ENCODE data around the gene ERC2. TPM values are rescaled to one million over a fixed set of nuclear protein-coding genes. Genes with fewer than 3 reads are reported as not detected.

ERC2 gene
- total RNA-seq, 3 donors from 2014 or later, result 0.64 to 7.3 (median 1.3) TPM

GRCh38 chr3:55766753-55767152 lies 701.5 kb downstream of the ERC2 start:
- no peaks in the 10 kb centered on the region for H3K36me3 ChIP-seq
- intact Hi-C loops (cut with DNase I; ENCODE audit: low total_unique reads), result no loop called here
- DNase-seq (ENCODE audit: low spot score in 2 of 2), result no peak
- H3K4me1 ChIP-seq, result no peaks in the 10 kb centered on the region
- H3K27me3 ChIP-seq, result no peaks in the 10 kb centered on the region
- TF ChIP-seq, protein P1, sequence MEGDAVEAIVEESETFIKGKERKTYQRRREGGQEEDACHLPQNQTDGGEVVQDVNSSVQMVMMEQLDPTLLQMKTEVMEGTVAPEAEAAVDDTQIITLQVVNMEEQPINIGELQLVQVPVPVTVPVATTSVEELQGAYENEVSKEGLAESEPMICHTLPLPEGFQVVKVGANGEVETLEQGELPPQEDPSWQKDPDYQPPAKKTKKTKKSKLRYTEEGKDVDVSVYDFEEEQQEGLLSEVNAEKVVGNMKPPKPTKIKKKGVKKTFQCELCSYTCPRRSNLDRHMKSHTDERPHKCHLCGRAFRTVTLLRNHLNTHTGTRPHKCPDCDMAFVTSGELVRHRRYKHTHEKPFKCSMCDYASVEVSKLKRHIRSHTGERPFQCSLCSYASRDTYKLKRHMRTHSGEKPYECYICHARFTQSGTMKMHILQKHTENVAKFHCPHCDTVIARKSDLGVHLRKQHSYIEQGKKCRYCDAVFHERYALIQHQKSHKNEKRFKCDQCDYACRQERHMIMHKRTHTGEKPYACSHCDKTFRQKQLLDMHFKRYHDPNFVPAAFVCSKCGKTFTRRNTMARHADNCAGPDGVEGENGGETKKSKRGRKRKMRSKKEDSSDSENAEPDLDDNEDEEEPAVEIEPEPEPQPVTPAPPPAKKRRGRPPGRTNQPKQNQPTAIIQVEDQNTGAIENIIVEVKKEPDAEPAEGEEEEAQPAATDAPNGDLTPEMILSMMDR (IDR thresholded peaks at IDR 0.05), result no peak
- no peak for TF ChIP-seq POLR2AphosphoS5 (IDR thresholded peaks at IDR 0.05)
- no peak for TF ChIP-seq POLR2A (IDR thresholded peaks at IDR 0.05)
- no peak overlapping the region for H3K27ac ChIP-seq
- no peaks in the 10 kb centered on the region for H3K9me3 ChIP-seq
- no peak overlapping the region for H3K4me3 ChIP-seq

GRCh38 chr3:55765906-55766701 lies 702.2 kb downstream of the ERC2 start:
- Histone ChIP-seq H3K27ac (no peak overlapping the region), H3K4me3 (no peak overlapping the region), H3K27me3 (no peaks in the 10 kb centered on the region), H3K4me1 (no peaks in the 10 kb centered on the region), H3K36me3 (no peaks in the 10 kb centered on the region), H3K9me3 (no peaks in the 10 kb centered on the region)
- no peak for DNase-seq (ENCODE audit: low spot score in 2 of 2)
- TF ChIP-seq, protein P1 (IDR thresholded peaks at IDR 0.05), result no peak
- no peak for TF ChIP-seq POLR2AphosphoS5 (IDR thresholded peaks at IDR 0.05)
- no peak for TF ChIP-seq POLR2A (IDR thresholded peaks at IDR 0.05)
- intact Hi-C loops (cut with DNase I; ENCODE audit: low total_unique reads), result no loop called here

DNA sequence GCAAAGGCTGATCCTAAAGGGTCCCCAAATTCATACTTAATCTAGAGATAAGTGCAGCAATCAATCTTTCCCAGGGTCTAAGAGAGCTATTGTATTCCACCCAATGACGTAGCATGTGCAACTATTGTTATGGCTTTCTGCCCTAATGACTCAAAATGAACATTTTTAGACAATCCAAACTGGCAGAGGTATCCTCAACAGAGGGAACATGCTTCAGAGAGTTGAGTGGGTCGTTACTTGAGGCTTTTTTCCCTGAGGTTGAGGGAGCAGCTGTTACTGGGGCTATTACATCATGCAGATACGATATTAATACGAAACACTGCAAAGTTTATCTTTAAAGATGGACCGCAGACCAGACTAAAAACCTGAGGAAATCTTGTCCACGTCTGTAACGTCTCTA lies 702.9 kb downstream of the ERC2 start:
- no peak for TF ChIP-seq POLR2A (IDR thresholded peaks at IDR 0.05)
- TF ChIP-seq, protein P1 (IDR thresholded peaks at IDR 0.05), result no peak

GRCh38 chr3:55756976-55757375 lies 711.3 kb downstream of the ERC2 start:
- no peaks in the 10 kb centered on the region for H3K27me3 ChIP-seq
- intact Hi-C loops (cut with DNase I; ENCODE audit: low total_unique reads), result loop anchor here (10.0 kb wide), 1 partner anchor 308 kb away; no protein-coding TSS in a partner anchor

More for the DNA sequence above, 702.9 kb downstream of the ERC2 start:
- no peaks in the 10 kb centered on the region for H3K4me1 ChIP-seq
- H3K27ac ChIP-seq, result no peak overlapping the region
- no peaks in the 10 kb centered on the region for H3K27me3 ChIP-seq
- no peak for DNase-seq (ENCODE audit: low spot score in 2 of 2)
- no peaks in the 10 kb centered on the region for H3K9me3 ChIP-seq
- intact Hi-C loops (cut with DNase I; ENCODE audit: low total_unique reads), result no loop called here
- no peak overlapping the region for H3K4me3 ChIP-seq
- no peaks in the 10 kb centered on the region for H3K36me3 ChIP-seq

More at GRCh38 chr3:55756976-55757375, 711.3 kb downstream of the ERC2 start:
- no peak for TF ChIP-seq POLR2AphosphoS5 (IDR thresholded peaks at IDR 0.05)
- no peak for TF ChIP-seq POLR2A (IDR thresholded peaks at IDR 0.05)
- TF ChIP-seq, protein P1 (IDR thresholded peaks at IDR 0.05), result no peak
- no peak for DNase-seq (ENCODE audit: low spot score in 2 of 2)
- Histone ChIP-seq H3K4me1 (no peaks in the 10 kb centered on the region), H3K36me3 (no peaks in the 10 kb centered on the region), H3K4me3 (no peak overlapping the region), H3K9me3 (no peaks in the 10 kb centered on the region), H3K27ac (no peak overlapping the region)

Measured in breast epithelium (tissue), 4 donors.